ENCODE data around the gene PEBP1. TPM values are rescaled to one million over a fixed set of nuclear protein-coding genes. Genes with fewer than 3 reads are reported as not detected.

PEBP1 gene
- 221 to 286 TPM (median 273 TPM) in 5 replicates for total RNA-seq (2022; extraction: Qiagen RNA extraction; ENCODE audit: low read depth)

GRCh38 chr12:118135788-118136558, at the start of gene PEBP1:
PEBP1 (plus strand) TSS chr12:118136124; CDS start chr12:118136210, 86 bp downstream.

GRCh38 chr12:118103601-118104382, 32.1 kb upstream of the PEBP1 start, which contains the start of gene VSIG10:
VSIG10 (minus strand) TSS chr12:118104011; CDS start chr12:118103671, 340 bp downstream.

Other genes with a start within 250 kb of the PEBP1 start
- gene KSR2, start 167.1 kb upstream of the PEBP1 start, total RNA-seq (2022; extraction: Qiagen RNA extraction; ENCODE audit: low read depth), result 0.53 to 0.72 TPM (median 0.65 TPM) in 5 replicates
- gene RFC5, start 119.4 kb upstream of the PEBP1 start, total RNA-seq (2022; extraction: Qiagen RNA extraction; ENCODE audit: low read depth), result 34.3 to 41.6 TPM (median 39.5 TPM) in 5 replicates
- gene WSB2, start 74.9 kb upstream of the PEBP1 start, total RNA-seq (2022; extraction: Qiagen RNA extraction; ENCODE audit: low read depth), result 59.6 to 69.0 TPM (median 64.2 TPM) in 5 replicates
- 16.5 to 19.9 TPM (median 17.4 TPM) in 5 replicates for gene VSIG10, start 32.1 kb upstream of the PEBP1 start, total RNA-seq (2022; extraction: Qiagen RNA extraction; ENCODE audit: low read depth)
- gene TAOK3, start 236.8 kb downstream of the PEBP1 start, total RNA-seq (2022; extraction: Qiagen RNA extraction; ENCODE audit: low read depth), result 7.3 to 12.1 TPM (median 9.5 TPM) in 5 replicates
- 12.8 to 16.6 TPM (median 15.0 TPM) in 5 replicates for gene SUDS3, start 240.4 kb downstream of the PEBP1 start, total RNA-seq (2022; extraction: Qiagen RNA extraction; ENCODE audit: low read depth)